ENCODE results near the gene TUBGCP3.

TUBGCP3 gene

DNA sequence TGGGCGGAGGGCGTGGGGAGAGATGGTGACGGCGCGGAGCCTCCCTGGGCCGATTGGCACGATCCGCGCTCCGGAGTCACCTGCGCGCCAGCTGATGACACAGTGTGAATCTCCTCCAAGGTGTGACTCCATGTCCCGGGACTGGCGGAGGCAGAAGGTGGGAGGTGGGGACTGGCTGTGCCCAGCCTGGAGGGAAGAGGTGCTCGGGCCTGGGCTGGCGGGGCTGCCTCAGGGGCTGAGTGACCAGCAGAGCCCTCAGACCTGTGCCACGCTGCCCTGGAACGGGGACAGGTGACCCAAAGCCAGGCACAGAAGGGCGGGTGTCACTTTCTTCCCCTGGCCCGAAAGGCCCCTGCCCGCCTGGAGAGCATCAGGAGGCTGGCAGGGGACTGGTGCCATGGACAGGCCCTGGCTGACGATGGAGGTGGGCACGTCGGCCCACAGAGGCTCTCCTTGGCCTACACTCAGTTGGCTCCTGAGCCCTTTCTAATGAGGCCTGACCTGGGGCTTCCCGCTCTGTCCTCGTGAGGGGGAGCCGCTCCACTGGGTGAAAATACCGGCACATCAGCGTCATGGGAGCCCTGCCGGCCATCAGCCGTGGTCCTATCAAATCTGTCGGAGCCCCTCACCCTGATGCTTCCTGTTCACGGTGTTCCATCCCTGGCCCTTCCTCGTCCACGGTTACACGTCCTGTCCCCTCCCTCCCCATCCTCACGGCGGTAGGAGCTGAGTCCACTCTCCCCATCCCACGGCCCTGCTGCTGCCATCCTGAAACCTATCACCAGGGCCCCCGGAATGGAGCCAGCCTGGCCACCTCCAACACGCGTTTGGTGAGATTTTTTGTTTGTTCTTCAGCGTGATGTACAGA lies 136.2 kb downstream of the TUBGCP3 start:
- Histone ChIP-seq H3K9me3 (no peaks in the 10 kb centered on the region), H3K4me3 (ENCODE audit: low read depth in 1 of 2, low read length in 1 of 2) (no peak overlapping the region), H3K27me3 (no peaks in the 10 kb centered on the region), H3K27ac (no peak overlapping the region), H3K4me1 (ENCODE audit: control insufficient read depth in 1 of 2, insufficient read depth in 1 of 2, low read depth in 1 of 2, low read length in 1 of 2) (no peaks in the 10 kb centered on the region), H3K36me3 (no peaks in the 10 kb centered on the region)
- no peak for TF ChIP-seq CTCF (IDR thresholded peaks at IDR 0.05)

- no peak for TF ChIP-seq CTCF (IDR thresholded peaks at IDR 0.05)
- no peak overlapping the region for H3K4me3 ChIP-seq (ENCODE audit: low read depth in 1 of 2, low read length in 1 of 2)
- H3K9me3 ChIP-seq = no peaks in the 10 kb centered on the region
- no peaks in the 10 kb centered on the region for H3K4me1 ChIP-seq (ENCODE audit: control insufficient read depth in 1 of 2, insufficient read depth in 1 of 2, low read depth in 1 of 2, low read length in 1 of 2)
- no peaks in the 10 kb centered on the region for H3K27me3 ChIP-seq
- H3K36me3 ChIP-seq = no peaks in the 10 kb centered on the region
- H3K27ac ChIP-seq = no peak overlapping the region
These were observed 137.1 kb downstream of the TUBGCP3 start for GRCh38 chr13:112450904-112451240.

DNA sequence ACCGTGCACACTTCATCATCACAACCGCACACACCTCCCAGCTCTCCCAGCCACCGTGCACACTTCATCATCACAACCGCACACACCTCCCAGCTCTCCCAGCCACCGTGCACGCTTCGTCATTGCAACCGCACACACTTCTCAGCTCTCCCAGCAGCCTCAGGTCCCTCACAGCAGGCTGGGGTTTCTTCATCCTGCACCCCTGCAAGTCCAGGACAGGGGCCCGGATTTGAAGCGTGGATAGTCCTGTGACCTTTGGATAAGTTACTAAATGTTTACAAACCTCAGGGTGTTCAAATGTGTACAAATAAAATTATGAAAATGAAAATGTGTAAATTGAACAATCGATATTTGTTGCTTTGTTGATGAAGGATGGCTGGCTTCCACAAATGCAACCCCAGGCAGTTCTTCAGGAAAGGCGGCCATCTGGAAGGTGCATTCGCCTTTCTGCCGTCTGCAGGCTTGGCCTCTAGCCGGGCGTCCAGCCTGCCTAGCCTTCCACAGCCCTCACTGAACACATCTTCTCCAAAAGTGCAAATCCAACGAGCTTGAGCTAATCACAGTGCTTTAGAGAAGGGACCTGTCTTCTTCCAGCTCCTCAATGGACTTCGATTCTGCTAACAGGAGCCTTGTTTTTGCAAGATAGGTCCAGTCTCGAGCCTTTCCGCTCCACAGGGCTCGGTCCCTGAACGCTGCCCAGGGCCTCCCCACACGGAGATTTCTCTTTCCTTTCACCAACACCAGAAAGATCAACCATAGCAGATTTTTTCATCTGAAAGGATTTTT lies 137.6 kb downstream of the TUBGCP3 start:
- Histone ChIP-seq H3K36me3 (no peaks in the 10 kb centered on the region), H3K4me3 (ENCODE audit: low read depth in 1 of 2, low read length in 1 of 2) (no peak overlapping the region), H3K4me1 (ENCODE audit: control insufficient read depth in 1 of 2, insufficient read depth in 1 of 2, low read depth in 1 of 2, low read length in 1 of 2) (no peaks in the 10 kb centered on the region), H3K27ac (no peak overlapping the region), H3K9me3 (no peaks in the 10 kb centered on the region), H3K27me3 (peaks cover 3% of the 10 kb centered on the region)
- TF ChIP-seq CTCF (IDR thresholded peaks at IDR 0.05) = no peak

DNA sequence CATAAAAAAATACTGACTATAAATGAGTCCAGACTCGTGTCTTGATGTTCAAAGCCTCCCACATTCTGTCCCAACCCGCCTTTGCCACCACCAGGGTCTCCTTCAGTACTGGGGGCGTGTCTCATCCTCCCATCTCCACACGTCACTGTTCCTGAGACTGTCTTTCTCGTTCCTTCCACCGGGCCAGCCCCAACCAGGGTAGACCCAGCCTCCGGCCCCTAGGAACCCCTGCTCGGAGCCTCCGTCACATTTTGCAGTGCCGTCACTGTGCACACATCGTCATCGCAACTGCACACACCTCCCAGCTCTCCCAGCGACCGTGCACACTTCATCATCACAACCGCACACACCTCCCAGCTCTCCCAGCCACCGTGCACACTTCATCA lies 138.4 kb downstream of the TUBGCP3 start:
- Histone ChIP-seq H3K27ac (no peak overlapping the region), H3K4me3 (ENCODE audit: low read depth in 1 of 2, low read length in 1 of 2) (no peak overlapping the region), H3K4me1 (ENCODE audit: control insufficient read depth in 1 of 2, insufficient read depth in 1 of 2, low read depth in 1 of 2, low read length in 1 of 2) (no peaks in the 10 kb centered on the region), H3K36me3 (no peaks in the 10 kb centered on the region), H3K27me3 (peaks cover 8% of the 10 kb centered on the region), H3K9me3 (no peaks in the 10 kb centered on the region)
- no peak for TF ChIP-seq CTCF (IDR thresholded peaks at IDR 0.05)

GRCh38 chr13:112448621-112449544 lies 139.1 kb downstream of the TUBGCP3 start:
- Histone ChIP-seq H3K36me3 (no peaks in the 10 kb centered on the region), H3K27me3 (peaks cover 15% of the 10 kb centered on the region)
- TF ChIP-seq CTCF (IDR thresholded peaks at IDR 0.05) = no peak

More at GRCh38 chr13:112448621-112449544, 139.1 kb downstream of the TUBGCP3 start:
- H3K9me3 ChIP-seq = no peaks in the 10 kb centered on the region
- no peaks in the 10 kb centered on the region for H3K4me1 ChIP-seq (ENCODE audit: control insufficient read depth in 1 of 2, insufficient read depth in 1 of 2, low read depth in 1 of 2, low read length in 1 of 2)
- no peak overlapping the region for H3K27ac ChIP-seq
- H3K4me3 ChIP-seq (ENCODE audit: low read depth in 1 of 2, low read length in 1 of 2) = no peak overlapping the region
